HG03066 (cell line): ENCODE measurements around the gene RAPGEF1.
"Not testable (repeated sequence)": the region's sequence is repeated elsewhere in the genome, so short reads cannot be mapped to it uniquely, and the experiment has no call there.

ENCODE experiments used
- ATAC-seq: cut with Tn5 transposase; IDR thresholded peaks from one replicate; pipeline ENCODE4 v1.9.1; 2021; ENCODE audit warnings: low read depth; ENCODE audit not compliant: unreplicated experiment

Gene RAPGEF1

GRCh38 chr9:131739959-131740648 is at the start of gene RAPGEF1:
RAPGEF1 (minus strand) TSS chr9:131740076; CDS start chr9:131739830, 246 bp downstream.
- no peak for ATAC-seq

GRCh38 chr9:131788851-131789250 is 49.0 kb upstream of the RAPGEF1 start:
- no peak for ATAC-seq

GRCh38 chr9:131787838-131788237 is 48.0 kb upstream of the RAPGEF1 start:
- ATAC-seq, result no peak

GRCh38 chr9:131784748-131785501 is 45.0 kb upstream of the RAPGEF1 start:
- no peak for ATAC-seq

- no peak for ATAC-seq
These were observed 41.2 kb upstream of the RAPGEF1 start for GRCh38 chr9:131781069-131781468.

- no peak for ATAC-seq
These were observed 36.6 kb upstream of the RAPGEF1 start for GRCh38 chr9:131776473-131776872.

GRCh38 chr9:131776036-131776435 is 36.2 kb upstream of the RAPGEF1 start:
- no peak for ATAC-seq

GRCh38 chr9:131774636-131775035 is 34.8 kb upstream of the RAPGEF1 start:
- ATAC-seq, result no peak

GRCh38 chr9:131773911-131774379 is 34.1 kb upstream of the RAPGEF1 start:
- no peak for ATAC-seq

GRCh38 chr9:131772940-131773339 is 33.1 kb upstream of the RAPGEF1 start:
- no peak for ATAC-seq

GRCh38 chr9:131771646-131772045 is 31.8 kb upstream of the RAPGEF1 start:
- ATAC-seq, result no peak

- ATAC-seq, result no peak
These were observed 29.5 kb upstream of the RAPGEF1 start for GRCh38 chr9:131769361-131769760.

GRCh38 chr9:131764568-131764967 is 24.7 kb upstream of the RAPGEF1 start:
- ATAC-seq, result no peak

GRCh38 chr9:131762356-131762932 is 22.6 kb upstream of the RAPGEF1 start:
- no peak for ATAC-seq

- ATAC-seq, result no peak
These were observed 19.3 kb upstream of the RAPGEF1 start for GRCh38 chr9:131759017-131759647.

GRCh38 chr9:131757549-131757948 is 17.7 kb upstream of the RAPGEF1 start:
- no peak for ATAC-seq

GRCh38 chr9:131755541-131756198 is 15.8 kb upstream of the RAPGEF1 start:
- no peak for ATAC-seq

GRCh38 chr9:131754846-131755245 is 15.0 kb upstream of the RAPGEF1 start:
- ATAC-seq, result no peak

- not testable (repeated sequence) for ATAC-seq
These were observed 13.9 kb upstream of the RAPGEF1 start for GRCh38 chr9:131753751-131754150.

- ATAC-seq, result no peak
These were observed 12.5 kb upstream of the RAPGEF1 start for GRCh38 chr9:131752231-131752884.
